NCI-H82 (cell line): ENCODE results near the gene VN1R5.
A peak's percentile ranks its signal among the peaks of the same experiment; 100 is the strongest.
"Not testable (repeated sequence)": the region's sequence is repeated elsewhere in the genome, so short reads cannot be mapped to it uniquely, and the experiment has no call there.

Experiments
- DNase-seq: peaks from one replicate; lab custom pipeline; 2025; lab: John Stamatoyannopoulos, UW

The VN1R5 gene

GRCh38 chr1:247255772-247256171 is at the start of gene VN1R5:
VN1R5 (plus strand) TSS chr1:247256072.
- not testable (repeated sequence) for DNase-seq

GRCh38 chr1:247209396-247209795 is 46.5 kb upstream of the VN1R5 start:
- peak; percentile 37 for DNase-seq

GRCh38 chr1:247210062-247210375 is 45.9 kb upstream of the VN1R5 start:
- DNase-seq, result no peak

GRCh38 chr1:247210376-247211117 is 45.3 kb upstream of the VN1R5 start:
- peak; percentile 100 for DNase-seq

GRCh38 chr1:247211339-247211738 is 44.5 kb upstream of the VN1R5 start:
- DNase-seq, result no peak

- DNase-seq, result no peak
Observed at GRCh38 chr1:247212012-247212411, 43.9 kb upstream of the VN1R5 start.

DNA sequence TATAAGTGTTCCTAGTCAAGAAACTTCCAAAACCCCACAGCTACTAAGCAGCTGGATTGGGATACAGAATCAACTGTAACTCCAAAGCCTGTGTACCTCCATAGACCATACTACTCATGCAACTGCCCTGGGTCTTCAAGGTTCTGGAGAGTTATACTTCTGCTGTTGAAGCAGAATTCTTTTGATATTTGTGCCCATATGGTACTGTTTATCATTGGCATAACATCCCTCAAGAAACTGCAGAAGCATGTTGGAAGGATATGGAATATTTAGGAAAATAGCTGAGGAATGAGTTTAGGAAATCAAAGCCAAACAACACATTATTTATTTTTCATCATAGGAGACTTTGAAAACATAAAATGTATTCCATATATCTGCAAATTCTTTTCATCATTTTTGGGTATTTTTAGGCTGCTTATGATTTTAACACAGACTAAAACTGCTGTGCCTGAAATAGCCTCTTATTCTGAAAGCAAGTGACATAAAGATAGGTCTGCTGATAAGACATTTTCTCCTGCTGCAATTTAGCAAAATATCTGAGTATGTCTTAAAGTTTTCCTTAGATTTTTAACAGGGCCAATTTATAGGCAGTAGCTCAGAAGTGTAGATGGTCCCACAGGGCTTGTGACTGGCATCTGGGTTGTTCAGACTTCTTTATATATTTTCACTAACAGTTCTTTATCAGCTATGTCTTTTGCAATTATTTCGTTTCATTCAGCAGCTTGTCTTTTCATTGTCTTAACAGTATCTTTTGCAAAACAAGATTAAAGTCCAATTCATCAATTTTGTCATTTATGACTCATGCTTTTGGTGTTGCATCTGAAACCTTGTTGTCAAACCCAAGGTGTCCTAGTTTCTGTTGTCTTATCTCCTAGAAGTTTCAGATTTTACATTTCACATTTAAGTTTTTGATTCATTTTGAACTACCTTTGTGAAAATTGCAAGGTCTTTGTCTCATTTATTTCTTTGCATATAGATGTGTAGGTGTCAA is 43.0 kb upstream of the VN1R5 start:
- DNase-seq, result no peak

DNA sequence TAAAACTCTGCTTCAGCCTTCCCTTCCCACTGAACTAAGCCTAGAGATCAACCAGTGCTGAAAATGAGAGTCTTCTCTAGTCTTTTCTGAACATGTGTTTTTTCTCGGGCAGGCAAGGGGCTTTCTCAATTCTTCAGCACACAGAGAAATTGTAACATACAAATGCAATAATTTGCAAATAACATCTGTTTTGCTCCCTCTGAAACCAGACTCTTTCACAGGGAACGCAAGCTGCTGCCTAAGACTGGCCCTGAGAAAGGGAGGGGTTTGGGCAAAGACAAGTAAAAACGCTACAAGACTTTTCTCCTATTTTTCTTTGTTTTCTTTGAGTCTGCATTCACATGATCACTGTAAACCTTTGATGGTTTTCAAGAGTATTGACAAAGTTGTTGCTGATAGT is 39.6 kb upstream of the VN1R5 start:
- DNase-seq, result no peak

GRCh38 chr1:247218121-247218651 is 37.7 kb upstream of the VN1R5 start:
- no peak for DNase-seq

- not testable (repeated sequence) for DNase-seq
Observed at GRCh38 chr1:247220280-247220679, 35.6 kb upstream of the VN1R5 start.

DNA sequence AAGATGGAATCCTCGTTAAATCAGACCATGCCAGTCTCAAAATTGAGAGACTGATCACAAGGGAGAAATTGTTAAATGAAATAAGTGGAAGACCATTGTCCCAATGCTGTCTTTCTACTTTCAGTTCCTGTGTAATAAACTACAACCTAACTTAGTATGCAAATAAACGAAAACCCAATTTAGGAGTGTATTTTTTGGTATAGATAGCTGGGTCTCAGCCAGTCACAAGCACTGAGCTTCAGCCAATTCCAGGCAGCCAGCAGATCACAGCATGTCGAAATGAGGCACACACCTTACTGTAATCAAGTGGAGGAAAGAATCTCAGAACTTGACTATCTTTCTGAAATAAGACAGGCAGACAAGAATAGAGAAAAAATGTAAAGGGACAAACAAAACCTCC is 33.0 kb upstream of the VN1R5 start:
- no peak for DNase-seq

GRCh38 chr1:247224822-247225221 is 31.1 kb upstream of the VN1R5 start:
- DNase-seq, result no peak

DNA sequence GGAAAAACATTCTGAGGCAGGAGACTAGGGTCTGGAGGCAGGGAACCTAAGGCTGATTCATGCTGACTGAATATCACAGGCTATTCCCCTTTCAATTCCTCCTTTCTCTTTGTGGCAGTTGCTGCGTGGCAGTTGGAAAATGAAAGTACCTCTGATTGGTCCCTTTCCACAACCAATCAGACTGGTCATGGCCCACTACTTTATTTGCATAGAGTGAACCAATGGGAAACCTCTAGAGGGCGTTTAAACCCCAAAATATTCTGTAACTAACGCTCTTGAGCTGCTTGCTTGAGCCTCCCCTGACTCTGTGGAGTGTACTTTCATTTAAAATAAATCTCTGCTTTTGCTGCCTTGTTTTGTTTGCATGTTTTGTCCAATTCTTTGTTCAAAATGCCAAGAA is 27.7 kb upstream of the VN1R5 start:
- DNase-seq, result peak; percentile 23

- DNase-seq, result no peak
Observed at GRCh38 chr1:247241691-247242090, 14.2 kb upstream of the VN1R5 start.

GRCh38 chr1:247243524-247244137 is 12.2 kb upstream of the VN1R5 start:
- no peak for DNase-seq

- no peak for DNase-seq
Observed at GRCh38 chr1:247246325-247247115, 9.4 kb upstream of the VN1R5 start.

DNA sequence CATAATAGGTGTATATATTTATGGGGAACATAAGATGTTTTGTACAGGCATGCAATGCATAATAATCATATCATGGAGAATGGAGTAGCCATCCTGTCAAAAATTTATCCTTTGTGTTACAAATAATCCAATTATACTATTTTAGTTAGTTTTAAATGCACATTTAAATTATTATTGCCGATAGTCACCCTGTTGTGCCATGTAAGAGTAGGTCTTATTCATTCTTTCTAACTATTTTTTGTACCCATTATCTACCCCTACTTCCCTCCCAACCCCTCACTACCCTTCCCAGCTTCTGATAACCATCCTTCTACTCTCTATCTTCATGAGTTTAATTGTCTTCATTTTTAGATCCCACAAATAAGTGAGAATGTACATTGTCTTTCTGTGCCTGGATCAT is 8.3 kb upstream of the VN1R5 start:
- no peak for DNase-seq

DNA sequence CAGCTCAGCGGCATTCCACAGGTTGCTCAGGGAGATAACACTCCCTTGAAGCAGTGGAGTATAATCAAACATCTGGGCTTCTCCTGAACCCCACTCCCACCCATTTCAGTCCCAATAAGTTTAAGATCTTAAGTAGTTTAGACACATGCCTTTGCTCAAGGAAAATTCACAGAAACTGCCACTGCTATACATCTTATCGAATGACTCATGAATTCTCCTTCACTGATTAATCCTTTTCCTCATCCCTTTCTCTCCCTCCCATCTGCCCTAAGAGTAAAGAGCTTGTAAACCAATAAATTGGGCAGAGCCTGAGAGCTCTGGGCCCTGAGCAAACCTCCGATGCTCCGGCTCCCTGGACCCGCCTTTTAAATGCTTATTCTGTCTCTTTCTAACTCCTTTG is 10.2 kb downstream of the VN1R5 start:
- peak; percentile 66 for DNase-seq

DNA sequence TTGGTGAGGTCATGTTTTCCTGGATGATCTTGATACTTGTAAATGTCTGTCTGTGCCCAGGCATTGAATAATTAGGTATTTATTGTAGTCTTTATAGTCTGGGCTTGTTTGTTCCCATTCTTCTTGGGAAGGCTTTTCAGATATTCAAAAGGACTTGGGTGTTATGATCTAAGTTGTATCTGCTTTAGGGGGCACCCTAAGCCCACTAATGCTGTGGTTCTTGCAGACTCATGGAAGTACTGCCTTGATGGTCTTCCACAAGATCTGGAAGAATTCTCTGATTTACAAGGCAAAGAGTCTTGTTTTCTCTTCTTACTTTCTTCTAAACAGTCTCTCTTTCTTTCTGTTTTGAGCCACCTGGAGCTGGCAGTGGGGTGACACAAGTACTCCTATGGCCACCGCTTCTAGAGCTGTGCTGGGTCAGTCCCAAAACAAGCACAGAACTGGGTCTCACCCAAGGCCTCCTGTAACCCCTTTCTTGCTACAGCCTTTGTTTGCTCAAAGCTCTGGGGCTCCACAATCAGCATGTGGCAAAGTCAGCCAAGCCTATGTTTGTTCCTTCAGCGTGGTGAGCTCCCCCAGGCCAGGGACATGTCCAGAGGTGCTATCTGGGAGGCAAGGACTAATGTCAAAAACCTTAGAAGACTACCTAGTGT is 12.6 kb downstream of the VN1R5 start:
- DNase-seq, result no peak

DNA sequence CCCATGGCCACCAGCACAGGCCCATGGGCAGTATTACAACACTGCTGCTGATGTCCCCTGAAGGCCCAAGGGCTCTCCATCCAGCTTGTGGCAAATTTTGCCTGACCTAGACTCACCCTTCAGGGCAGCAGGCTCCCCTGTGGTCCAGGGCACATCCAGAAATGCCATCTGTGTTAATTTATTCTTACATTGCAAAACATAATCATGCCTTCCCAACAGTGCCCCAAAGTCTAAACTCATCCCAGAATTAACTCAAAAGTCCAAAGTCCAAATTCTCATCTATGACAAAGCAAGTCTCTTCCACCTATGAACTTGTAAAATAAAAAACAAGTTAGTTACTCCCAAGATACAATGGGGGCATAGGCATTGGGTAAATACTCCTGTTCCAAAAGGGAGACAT is 13.3 kb downstream of the VN1R5 start:
- DNase-seq, result no peak

- DNase-seq, result no peak
Observed at GRCh38 chr1:247270003-247270402, 14.1 kb downstream of the VN1R5 start.
